Activated CD4-positive, alpha-beta T cell treated with anti-CD3 and anti-CD28 coated beads for 36 hours (primary cell): ENCODE measurements around the gene SLC35F4. TPM values are rescaled to one million over a fixed set of nuclear protein-coding genes. Genes with fewer than 3 reads are reported as not detected.

Experiments used
- ATAC-seq: fragments of 200-7000 bp; cut with Tn5 transposase; one replicate; pipeline ENCODE4 v1.10.0; 2021; ENCODE audit warnings: mild to moderate bottlenecking, moderate library complexity
- CTCF ChIA-PET: fragments of 350-600 bp; sonication (Branson Sonifier 250); formaldehyde crosslinking; loops from one replicate; lab custom pipeline; 2021; ENCODE audit warnings: antibody characterized with exemption; lab: Charles Lee
- POLR2A ChIA-PET: fragments of 350-600 bp; sonication (Branson Sonifier 250); formaldehyde crosslinking; loops from one replicate; lab custom pipeline; 2021; ENCODE audit warnings: antibody characterized with exemption, inconsistent platforms; lab: Charles Lee
- DNase-seq: peaks from one replicate; pipeline ENCODE4 v3.0.0-alpha.2; 2020
- H3K27ac Mint-ChIP-seq: one replicate; pipeline ENCODE4 v1.8.0; 2021; ENCODE audit warnings: mixed read lengths
- H3K27me3 Mint-ChIP-seq: one replicate; pipeline ENCODE4 v1.8.0; 2021; ENCODE audit warnings: mixed read lengths
- H3K36me3 Mint-ChIP-seq: one replicate; pipeline ENCODE4 v1.8.0; 2021; ENCODE audit warnings: low read depth, mixed read lengths
- H3K4me1 Mint-ChIP-seq: one replicate; pipeline ENCODE4 v1.8.0; 2021; ENCODE audit warnings: mixed read lengths
- H3K4me3 Mint-ChIP-seq: one replicate; pipeline ENCODE4 v1.8.0; 2021; ENCODE audit warnings: mild to moderate bottlenecking, moderate library complexity, mixed read lengths
- H3K9me3 Mint-ChIP-seq: one replicate; pipeline ENCODE4 v1.8.0; 2021; ENCODE audit warnings: low read depth, mixed read lengths
- intact Hi-C, 2 experiments: fragments of 100-400 bp; cut with DNase I in 1 of 2; cut with micrococcal nuclease in 1 of 2; formaldehyde crosslinking; loops; one replicate each; pipeline versions ENCODE4 v1.14.2 to v1.15.1; 2022 to 2024; cut with DNase I, micrococcal nuclease
- total RNA-seq, 2 experiments: library from RNA; stranded (reverse); gene quantifications; one replicate each; pipeline ENCODE4 v1.2.3, GENCODE V29; 2021

The SLC35F4 gene
- total RNA-seq, 2 experiments from 2014 or later = not detected

GRCh38 chr14:57847706-57848105 is 18.2 kb downstream of the SLC35F4 start:
- no peak overlapping the region for H3K4me3 Mint-ChIP-seq
- H3K27me3 Mint-ChIP-seq = peaks cover 7% of the 10 kb centered on the region
- H3K36me3 Mint-ChIP-seq = no peaks in the 10 kb centered on the region
- H3K4me1 Mint-ChIP-seq = no peaks in the 10 kb centered on the region
- intact Hi-C loops = no loop called here
- CTCF ChIA-PET = no interaction called here
- no peak overlapping the region for H3K27ac Mint-ChIP-seq
- no peak for DNase-seq
- POLR2A ChIA-PET = no interaction called here
- H3K9me3 Mint-ChIP-seq = no peaks in the 10 kb centered on the region
- no peak for ATAC-seq

GRCh38 chr14:57847096-57847495 is 18.8 kb downstream of the SLC35F4 start:
- no peak for ATAC-seq
- no peaks in the 10 kb centered on the region for H3K36me3 Mint-ChIP-seq

GRCh38 chr14:57846596-57846995 is 19.3 kb downstream of the SLC35F4 start:
- H3K4me3 Mint-ChIP-seq = no peak overlapping the region
- POLR2A ChIA-PET = no interaction called here
- H3K36me3 Mint-ChIP-seq = no peaks in the 10 kb centered on the region
- ATAC-seq = no peak
- peaks cover 7% of the 10 kb centered on the region for H3K27me3 Mint-ChIP-seq
- H3K4me1 Mint-ChIP-seq = no peaks in the 10 kb centered on the region
- intact Hi-C loops = no loop called here
- CTCF ChIA-PET = no interaction called here
- no peaks in the 10 kb centered on the region for H3K9me3 Mint-ChIP-seq
- no peak overlapping the region for H3K27ac Mint-ChIP-seq
- no peak for DNase-seq

More at GRCh38 chr14:57847096-57847495, 18.8 kb downstream of the SLC35F4 start:
- CTCF ChIA-PET = no interaction called here
- Mint-ChIP-seq H3K27me3 (peaks cover 7% of the 10 kb centered on the region), H3K27ac (no peak overlapping the region), H3K4me3 (no peak overlapping the region), H3K4me1 (no peaks in the 10 kb centered on the region), H3K9me3 (no peaks in the 10 kb centered on the region)
- POLR2A ChIA-PET = no interaction called here
- DNase-seq = no peak
- intact Hi-C loops = no loop called here

- Mint-ChIP-seq H3K27ac (no peak overlapping the region), H3K4me1 (no peaks in the 10 kb centered on the region), H3K36me3 (no peaks in the 10 kb centered on the region), H3K27me3 (peaks cover 7% of the 10 kb centered on the region), H3K9me3 (no peaks in the 10 kb centered on the region), H3K4me3 (no peak overlapping the region)
- POLR2A ChIA-PET = no interaction called here
- ATAC-seq = no peak
- CTCF ChIA-PET = no interaction called here
- intact Hi-C loops = no loop called here
- no peak for DNase-seq
Observed at GRCh38 chr14:57845802-57846531, 19.9 kb downstream of the SLC35F4 start.

GRCh38 chr14:57845316-57845715 is 20.6 kb downstream of the SLC35F4 start:
- intact Hi-C loops = no loop called here
- ChIA-PET POLR2A (no interaction called here), CTCF (no interaction called here)
- ATAC-seq = no peak
- Mint-ChIP-seq H3K27me3 (peaks cover 7% of the 10 kb centered on the region), H3K27ac (no peak overlapping the region), H3K4me3 (no peak overlapping the region), H3K9me3 (no peaks in the 10 kb centered on the region), H3K4me1 (no peaks in the 10 kb centered on the region), H3K36me3 (no peaks in the 10 kb centered on the region)
- DNase-seq = no peak

- Mint-ChIP-seq H3K9me3 (no peaks in the 10 kb centered on the region), H3K4me1 (no peaks in the 10 kb centered on the region), H3K27me3 (peaks cover 5% of the 10 kb centered on the region), H3K4me3 (no peak overlapping the region), H3K36me3 (no peaks in the 10 kb centered on the region), H3K27ac (no peak overlapping the region)
- ATAC-seq (no peak), DNase-seq (no peak)
- ChIA-PET CTCF (no interaction called here), POLR2A (no interaction called here)
- intact Hi-C loops = no loop called here
Observed at GRCh38 chr14:57837267-57837666, 28.6 kb downstream of the SLC35F4 start.

GRCh38 chr14:57835766-57836165 is 30.1 kb downstream of the SLC35F4 start:
- H3K36me3 Mint-ChIP-seq = no peaks in the 10 kb centered on the region
- ATAC-seq (no peak), DNase-seq (no peak)
- intact Hi-C loops = no loop called here
- no peaks in the 10 kb centered on the region for H3K9me3 Mint-ChIP-seq
- H3K4me1 Mint-ChIP-seq = no peaks in the 10 kb centered on the region
- POLR2A ChIA-PET = no interaction called here
- no peak overlapping the region for H3K4me3 Mint-ChIP-seq
- H3K27me3 Mint-ChIP-seq = peaks cover 5% of the 10 kb centered on the region
- H3K27ac Mint-ChIP-seq = no peak overlapping the region
- CTCF ChIA-PET = no interaction called here

GRCh38 chr14:57834961-57835360 is 30.9 kb downstream of the SLC35F4 start:
- intact Hi-C loops = no loop called here
- no peak for ATAC-seq
- H3K27me3 Mint-ChIP-seq = peaks cover 5% of the 10 kb centered on the region
- no peak overlapping the region for H3K27ac Mint-ChIP-seq
- H3K4me3 Mint-ChIP-seq = no peak overlapping the region
- DNase-seq = no peak
- H3K4me1 Mint-ChIP-seq = no peaks in the 10 kb centered on the region
- no peaks in the 10 kb centered on the region for H3K9me3 Mint-ChIP-seq
- CTCF ChIA-PET = no interaction called here
- H3K36me3 Mint-ChIP-seq = no peaks in the 10 kb centered on the region
- POLR2A ChIA-PET = no interaction called here

GRCh38 chr14:57834001-57834598 is 31.8 kb downstream of the SLC35F4 start:
- Mint-ChIP-seq H3K27ac (no peak overlapping the region), H3K4me3 (no peak overlapping the region), H3K27me3 (peaks cover 5% of the 10 kb centered on the region), H3K9me3 (no peaks in the 10 kb centered on the region), H3K36me3 (no peaks in the 10 kb centered on the region), H3K4me1 (no peaks in the 10 kb centered on the region)
- intact Hi-C loops = no loop called here
- ChIA-PET POLR2A (no interaction called here), CTCF (no interaction called here)
- DNase-seq = no peak
- ATAC-seq = no peak

- H3K4me1 Mint-ChIP-seq = no peaks in the 10 kb centered on the region
- peak; percentile 49 for ATAC-seq
- intact Hi-C loops = no loop called here
- H3K9me3 Mint-ChIP-seq = no peaks in the 10 kb centered on the region
- ChIA-PET POLR2A (no interaction called here), CTCF (no interaction called here)
- peaks cover 5% of the 10 kb centered on the region for H3K27me3 Mint-ChIP-seq
- H3K4me3 Mint-ChIP-seq = no peak overlapping the region
- no peak overlapping the region for H3K27ac Mint-ChIP-seq
- no peaks in the 10 kb centered on the region for H3K36me3 Mint-ChIP-seq
- DNase-seq = no peak
Observed at GRCh38 chr14:57833323-57833722, 32.6 kb downstream of the SLC35F4 start.

- Mint-ChIP-seq H3K27ac (no peak overlapping the region), H3K36me3 (no peaks in the 10 kb centered on the region), H3K4me3 (no peak overlapping the region), H3K9me3 (no peaks in the 10 kb centered on the region), H3K4me1 (no peaks in the 10 kb centered on the region), H3K27me3 (peaks cover 4% of the 10 kb centered on the region)
- ChIA-PET CTCF (no interaction called here), POLR2A (no interaction called here)
- DNase-seq = no peak
- no peak for ATAC-seq
- intact Hi-C loops = no loop called here
Observed at GRCh38 chr14:57831981-57832380, 33.9 kb downstream of the SLC35F4 start.

- ATAC-seq (no peak), DNase-seq (no peak)
- CTCF ChIA-PET = interaction anchor here (1.0 kb wide), 1 partner anchor 33 kb away, joined by 3 read pairs; no protein-coding TSS in a partner anchor
- no peak overlapping the region for H3K4me3 Mint-ChIP-seq
- intact Hi-C loops = no loop called here
- no peaks in the 10 kb centered on the region for H3K36me3 Mint-ChIP-seq
- POLR2A ChIA-PET = no interaction called here
- H3K27ac Mint-ChIP-seq = no peak overlapping the region
- H3K4me1 Mint-ChIP-seq = no peaks in the 10 kb centered on the region
- H3K27me3 Mint-ChIP-seq = peaks cover 11% of the 10 kb centered on the region
- H3K9me3 Mint-ChIP-seq = peaks cover 4% of the 10 kb centered on the region
Observed at GRCh38 chr14:57828713-57829112, 37.2 kb downstream of the SLC35F4 start.
